ENCODE results near the gene GREB1L. TPM values are rescaled to one million over a fixed set of nuclear protein-coding genes. Genes with fewer than 3 reads are reported as not detected.

GREB1L gene
- total and polyA plus RNA-seq, 2 donors (not counting 3 experiments of a cell fraction or from before 2014, with no cell fraction given): 0.22 to 0.41 TPM

GRCh38 chr18:21387886-21388285 is 145.9 kb downstream of the GREB1L start:
- Histone ChIP-seq H4K20me1 (replicated peaks; ENCODE audit: control insufficient read depth, extremely low read depth, insufficient read depth, low read length) (no peaks in the 10 kb centered on the region), H3K27ac (ENCODE audit: insufficient read depth, low read depth, low read length) (no peak overlapping the region), H3K27me3 (ENCODE audit: control insufficient read depth in 2 of 2, insufficient read depth in 2 of 2, low read length in 2 of 2) (no peaks in the 10 kb centered on the region), H3K9me1 (replicated peaks; ENCODE audit: control insufficient read depth, extremely low read depth, insufficient read depth, low read length) (no peaks in the 10 kb centered on the region), H3K79me2 (ENCODE audit: control insufficient read depth, insufficient read depth, low read length) (no peaks in the 10 kb centered on the region), H3K4me1 (ENCODE audit: control insufficient read depth, extremely low read depth, insufficient read depth, low read length) (no peaks in the 10 kb centered on the region), H3K9ac (replicated peaks; ENCODE audit: extremely low read depth, insufficient read depth, low read length) (no peak overlapping the region), H3K36me3 (ENCODE audit: control insufficient read depth in 2 of 2, extremely low read depth in 1 of 2, insufficient read depth in 2 of 2, low read length in 2 of 2) (no peaks in the 10 kb centered on the region), H3K9me3 (replicated peaks; ENCODE audit: control insufficient read depth, insufficient read depth, low read length) (no peaks in the 10 kb centered on the region), H3K4me3 (replicated peaks in 1 of 3; ENCODE audit: insufficient read depth in 1 of 3, low read depth in 1 of 3, low read length in 3 of 3) (no peak overlapping the region), H2AFZ (ENCODE audit: low read depth, low read length) (no peak overlapping the region), H3K4me2 (ENCODE audit: insufficient read depth, low read length) (no peak overlapping the region)
- CTCF ChIA-PET: interaction anchor here (0.7 to 1.0 kb wide), 3 partner anchors 15 to 193 kb away, joined by 3 to 4 read pairs (median 4); no protein-coding TSS in a partner anchor
- intact Hi-C loops (cut with micrococcal nuclease): no loop called here
- no TSS peak for BruUV-seq (replicated peaks)
- DNase-seq (ENCODE audit: low read depth, low spot score): no peak
- dilution Hi-C loops (cut with MboI; ENCODE audit: extremely low pct_ligation_motif_present, low sequenced_read_pairs): no loop called here
- POLR2A ChIA-PET: no interaction called here
- no peak for FAIRE-seq
- TF ChIP-seq POLR2AphosphoS5 (IDR thresholded peaks at IDR 0.05; ENCODE audit: insufficient read depth, low read depth, low read length) (no peak), FOS (IDR thresholded peaks at IDR 0.05; ENCODE audit: borderline replicate concordance, insufficient read depth, low read length) (no peak)

GRCh38 chr18:21389283-21389682 is 147.3 kb downstream of the GREB1L start:
- TF ChIP-seq JUN (IDR thresholded peaks at IDR 0.05; ENCODE audit: borderline replicate concordance, insufficient read depth, insufficient read length, low read depth) (no peak), GATA2 (IDR thresholded peaks at IDR 0.05; ENCODE audit: insufficient read depth, insufficient read length, low read depth, low read length) (no peak), FOS (IDR thresholded peaks at IDR 0.05; ENCODE audit: borderline replicate concordance, insufficient read depth, low read length) (no peak), MAX (IDR thresholded peaks at IDR 0.05; ENCODE audit: insufficient read depth, insufficient read length) (no peak), MYC (IDR thresholded peaks at IDR 0.05; ENCODE audit: low read depth, low read length) (no peak), EZH2 (IDR thresholded peaks at IDR 0.05; ENCODE audit: borderline replicate concordance, low read depth, low read length, severe bottlenecking) (no peak), POLR2AphosphoS5 (IDR thresholded peaks at IDR 0.05; ENCODE audit: insufficient read depth, low read depth, low read length) (no peak), POLR2A (IDR thresholded peaks at IDR 0.05; ENCODE audit: low read depth, low read length) (no peak), CTCF (IDR thresholded peaks at IDR 0.05; ENCODE audit: extremely low read depth in 1 of 2, insufficient read depth in 1 of 2, low read depth in 1 of 2, low read length in 2 of 2) (no peak)
- no peak for FAIRE-seq
- H3K9me3 ChIP-seq (replicated peaks; ENCODE audit: control insufficient read depth, insufficient read depth, low read length): no peaks in the 10 kb centered on the region
- no peaks in the 10 kb centered on the region for H3K36me3 ChIP-seq (ENCODE audit: control insufficient read depth in 2 of 2, extremely low read depth in 1 of 2, insufficient read depth in 2 of 2, low read length in 2 of 2)
- dilution Hi-C loops (cut with MboI; ENCODE audit: extremely low pct_ligation_motif_present, low sequenced_read_pairs): no loop called here
- H3K9me1 ChIP-seq (replicated peaks; ENCODE audit: control insufficient read depth, extremely low read depth, insufficient read depth, low read length): no peaks in the 10 kb centered on the region
- no peaks in the 10 kb centered on the region for H3K79me2 ChIP-seq (ENCODE audit: control insufficient read depth, insufficient read depth, low read length)
- CTCF ChIA-PET: no interaction called here
- DNase-seq (ENCODE audit: low read depth, low spot score): no peak
- H2AFZ ChIP-seq (ENCODE audit: low read depth, low read length): no peak overlapping the region
- BruUV-seq (replicated peaks): no TSS peak
- H3K27ac ChIP-seq (ENCODE audit: insufficient read depth, low read depth, low read length): no peak overlapping the region
- H4K20me1 ChIP-seq (replicated peaks; ENCODE audit: control insufficient read depth, extremely low read depth, insufficient read depth, low read length): no peaks in the 10 kb centered on the region
- H3K4me1 ChIP-seq (ENCODE audit: control insufficient read depth, extremely low read depth, insufficient read depth, low read length): no peaks in the 10 kb centered on the region
- no peak overlapping the region for H3K9ac ChIP-seq (replicated peaks; ENCODE audit: extremely low read depth, insufficient read depth, low read length)
- no peak overlapping the region for H3K4me2 ChIP-seq (ENCODE audit: insufficient read depth, low read length)
- intact Hi-C loops (cut with micrococcal nuclease): no loop called here
- H3K4me3 ChIP-seq (replicated peaks in 1 of 3; ENCODE audit: insufficient read depth in 1 of 3, low read depth in 1 of 3, low read length in 3 of 3): no peak overlapping the region
- POLR2A ChIA-PET: no interaction called here
- no peaks in the 10 kb centered on the region for H3K27me3 ChIP-seq (ENCODE audit: control insufficient read depth in 2 of 2, insufficient read depth in 2 of 2, low read length in 2 of 2)
